ENCODE measurements around the gene PRRC2C.

DNA sequence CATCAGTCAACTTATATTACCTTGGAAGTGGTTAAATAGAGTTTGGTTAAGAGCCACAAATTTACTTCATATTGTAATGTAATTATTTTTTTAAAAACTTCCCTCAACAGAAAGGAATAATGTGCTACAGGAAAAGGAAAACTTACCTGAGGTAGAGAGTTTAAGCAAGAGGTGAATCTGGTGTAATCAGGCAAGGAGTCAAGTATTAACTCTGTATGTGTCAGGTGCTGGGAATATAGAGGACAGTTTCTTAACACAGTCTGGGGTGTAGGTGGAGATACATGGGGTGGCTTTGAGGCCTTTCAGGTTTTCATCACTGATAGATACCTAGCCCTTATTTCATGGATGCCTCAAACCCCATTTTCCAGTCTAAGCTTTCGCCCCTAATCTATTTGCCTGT, 110.8 kb downstream of the PRRC2C start:
- TF ChIP-seq EP300 (IDR thresholded peaks at IDR 0.05; ENCODE audit: borderline replicate concordance in 1 of 2, low read depth in 1 of 2, low read length in 1 of 2) (no peak), GABPA (IDR thresholded peaks at IDR 0.05; ENCODE audit: low read depth) (no peak), SIN3A (IDR thresholded peaks at IDR 0.05; ENCODE audit: borderline replicate concordance, low read depth, low read length) (no peak), GATA2 (CRISPR knock-in tag; IDR thresholded peaks at IDR 0.05) (no peak), EZH2phosphoT487 (IDR thresholded peaks at IDR 0.05; ENCODE audit: borderline replicate concordance, low read depth) (no peak), RAD21 (IDR thresholded peaks at IDR 0.05; ENCODE audit: low read length) (no peak)
- TF ChIP-seq, protein P1, sequence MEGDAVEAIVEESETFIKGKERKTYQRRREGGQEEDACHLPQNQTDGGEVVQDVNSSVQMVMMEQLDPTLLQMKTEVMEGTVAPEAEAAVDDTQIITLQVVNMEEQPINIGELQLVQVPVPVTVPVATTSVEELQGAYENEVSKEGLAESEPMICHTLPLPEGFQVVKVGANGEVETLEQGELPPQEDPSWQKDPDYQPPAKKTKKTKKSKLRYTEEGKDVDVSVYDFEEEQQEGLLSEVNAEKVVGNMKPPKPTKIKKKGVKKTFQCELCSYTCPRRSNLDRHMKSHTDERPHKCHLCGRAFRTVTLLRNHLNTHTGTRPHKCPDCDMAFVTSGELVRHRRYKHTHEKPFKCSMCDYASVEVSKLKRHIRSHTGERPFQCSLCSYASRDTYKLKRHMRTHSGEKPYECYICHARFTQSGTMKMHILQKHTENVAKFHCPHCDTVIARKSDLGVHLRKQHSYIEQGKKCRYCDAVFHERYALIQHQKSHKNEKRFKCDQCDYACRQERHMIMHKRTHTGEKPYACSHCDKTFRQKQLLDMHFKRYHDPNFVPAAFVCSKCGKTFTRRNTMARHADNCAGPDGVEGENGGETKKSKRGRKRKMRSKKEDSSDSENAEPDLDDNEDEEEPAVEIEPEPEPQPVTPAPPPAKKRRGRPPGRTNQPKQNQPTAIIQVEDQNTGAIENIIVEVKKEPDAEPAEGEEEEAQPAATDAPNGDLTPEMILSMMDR (IDR thresholded peaks at IDR 0.05), result no peak

All from SK-N-SH (cell line).